Lower leg skin (tissue), 4 donors: ENCODE measurements around the gene ST3GAL3. TPM values are rescaled to one million over a fixed set of nuclear protein-coding genes. Genes with fewer than 3 reads are reported as not detected.
A peak's percentile ranks its signal among the peaks of the same experiment; 100 is the strongest.

ENCODE experiments used
- DNase-seq, 2 donors: peaks; one replicate each; pipeline ENCODE4 v3.0.0-alpha.2; 2019; ENCODE audit warnings: low spot score in 2 of 2
- H3K4me3 ChIP-seq: fragments of 200-600 bp; sonication (generic); 2 replicates; pipeline ENCODE4 v1.5.1; 2017; ENCODE audit warnings: mild to moderate bottlenecking, low read depth; ENCODE audit not compliant: poor library complexity, severe bottlenecking
- CTCF ChIP-seq, 3 donors: fragments of 450-650 bp; IDR thresholded peaks; one replicate each; pipeline ENCODE4 v1.5.1; 2016; ENCODE audit warnings: antibody characterized with exemption in 3 of 3, mild to moderate bottlenecking in 3 of 3, moderate library complexity in 2 of 3
- POLR2A ChIP-seq, 2 donors: fragments of 450-650 bp; IDR thresholded peaks; one replicate each; pipeline ENCODE4 v1.6.1; 2016 to 2017; ENCODE audit warnings: antibody characterized with exemption in 2 of 2, mild to moderate bottlenecking in 1 of 2, moderate library complexity in 1 of 2
- WGBS, 2 donors: methylation state at CpG; one replicate each; pipeline ENCODE4 v1.1.5; 2018; 5-methylcytosine and 5-hydroxymethylcytosine counted together
- intact Hi-C: fragments of 100-400 bp; cut with DNase I; formaldehyde crosslinking; loops from one replicate; pipeline ENCODE4 v1.15.0; 2023; ENCODE audit warnings: low total_unique reads
- total RNA-seq, 4 donors: library from RNA; depleted of rRNA; stranded (reverse); fragments of >200 nt; gene quantifications; one replicate each; pipeline ENCODE4 v1.1.0, GENCODE V29; 2016

The ST3GAL3 gene
- total RNA-seq, 4 donors from 2014 or later = 6.9 to 10.5 (median 8.0) TPM

- H3K4me3 ChIP-seq = no peak overlapping the region
- DNase-seq = no peak
- 90 to 97% methylated on average over 2 of the region's 2 CpGs for WGBS, 2 donors
- intact Hi-C loops = no loop called here
- TF ChIP-seq POLR2A (IDR thresholded peaks at IDR 0.05) (no peak), CTCF (IDR thresholded peaks at IDR 0.05) (no peak)
Measured at GRCh38 chr1:43879996-43880395, 172.7 kb downstream of the ST3GAL3 start.

- 81 to 82% methylated on average over 5 of the region's 5 CpGs for WGBS, 2 donors
- no peak overlapping the region for H3K4me3 ChIP-seq
- TF ChIP-seq CTCF (IDR thresholded peaks at IDR 0.05) (no peak), POLR2A (IDR thresholded peaks at IDR 0.05) (no peak)
- DNase-seq = peak in 1 of 2 donors; percentile 18
- intact Hi-C loops = no loop called here
Measured at GRCh38 chr1:43880604-43881003, 173.3 kb downstream of the ST3GAL3 start.

- TF ChIP-seq POLR2A (IDR thresholded peaks at IDR 0.05) (no peak), CTCF (IDR thresholded peaks at IDR 0.05) (no peak)
- DNase-seq = no peak
- intact Hi-C loops = no loop called here
- no peak overlapping the region for H3K4me3 ChIP-seq
- WGBS, 2 donors = 68 to 78% methylated on average over 4 of the region's 4 CpGs
Measured at GRCh38 chr1:43881415-43881814, 174.1 kb downstream of the ST3GAL3 start.

DNA sequence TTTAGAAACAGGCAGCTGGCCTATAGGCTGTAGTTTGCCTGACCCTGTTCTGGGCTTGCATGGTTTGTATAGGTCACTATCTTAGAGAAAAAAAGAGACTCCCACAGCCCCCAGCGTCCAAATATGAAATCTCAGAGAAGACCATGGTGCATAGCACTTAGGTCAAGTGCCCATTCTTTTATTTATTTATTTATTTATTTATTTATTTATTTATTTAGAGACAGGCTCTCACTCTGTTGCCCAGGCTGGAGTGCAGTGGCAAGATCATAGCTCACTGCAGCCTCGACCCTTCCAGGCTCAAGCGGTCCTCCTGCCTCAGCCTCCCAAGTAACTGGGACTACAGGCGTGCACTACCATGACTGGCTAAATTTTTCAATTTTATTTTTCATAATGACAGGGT lies 175.4 kb downstream of the ST3GAL3 start:
- intact Hi-C loops = no loop called here
- TF ChIP-seq POLR2A (IDR thresholded peaks at IDR 0.05) (no peak), CTCF (IDR thresholded peaks at IDR 0.05) (no peak)
- WGBS, 2 donors = 95% methylated on average over 4 of the region's 4 CpGs
- no peak overlapping the region for H3K4me3 ChIP-seq
- no peak for DNase-seq

GRCh38 chr1:43883321-43883720 lies 176.0 kb downstream of the ST3GAL3 start:
- WGBS, 2 donors = 63 to 82% methylated on average over 4 of the region's 4 CpGs
- H3K4me3 ChIP-seq = no peak overlapping the region
- no peak for TF ChIP-seq POLR2A (IDR thresholded peaks at IDR 0.05)
- TF ChIP-seq CTCF (IDR thresholded peaks at IDR 0.05) = no peak
- DNase-seq = no peak
- intact Hi-C loops = no loop called here

DNA sequence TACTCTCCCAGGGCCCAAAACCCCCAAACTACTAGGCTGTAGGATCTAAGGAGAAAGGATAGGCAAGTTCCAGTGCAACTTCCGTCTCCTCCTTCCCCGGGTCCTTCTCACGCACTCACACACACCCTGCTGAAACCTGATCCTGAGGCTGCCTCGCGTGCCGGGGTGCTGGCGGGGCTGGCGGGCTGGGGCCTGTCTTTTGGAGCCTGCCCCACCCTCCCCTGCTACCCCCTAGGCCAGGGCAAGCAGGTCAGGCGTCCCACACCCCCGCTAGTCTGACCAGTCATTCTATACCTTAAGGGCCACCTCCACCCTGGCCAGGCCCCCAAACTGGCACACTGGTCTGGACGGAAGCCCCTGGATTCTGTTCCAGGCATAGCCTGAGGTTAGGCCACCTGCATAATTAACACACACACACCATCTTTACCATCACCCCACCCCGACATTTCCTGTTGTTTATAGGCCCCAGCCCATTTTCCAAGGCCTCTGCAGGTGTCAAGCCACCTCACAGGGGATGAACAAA lies 178.0 kb downstream of the ST3GAL3 start:
- WGBS, 2 donors = 55 to 57% methylated on average over 11 to 12 of the region's 12 CpGs
- TF ChIP-seq POLR2A (IDR thresholded peaks at IDR 0.05) (no peak), CTCF (IDR thresholded peaks at IDR 0.05) (no peak)
- DNase-seq = no peak
- H3K4me3 ChIP-seq = no peak overlapping the region
- intact Hi-C loops = no loop called here
